OCI-LY7 (cell line): ENCODE data around the gene MTX2. TPM values are rescaled to one million over a fixed set of nuclear protein-coding genes. Genes with fewer than 3 reads are reported as not detected.
"Not testable (repeated sequence)": the region's sequence is repeated elsewhere in the genome, so short reads cannot be mapped to it uniquely, and the experiment has no call there.

Source experiments
- BruUV-seq: library from RNA; stranded (reverse); fragments of 400-500 nt; replicated peaks from 2 replicates; lab custom pipeline; 2021; lab: Mats Ljungman, UMichigan
- CTCF ChIA-PET: fragments of 300-600 bp; sonication (Branson Sonifier 250); formaldehyde crosslinking; loops from one replicate; lab custom pipeline; 2022; ENCODE audit warnings: antibody characterized with exemption; ENCODE audit not compliant: unreplicated experiment; lab: Charles Lee
- POLR2A ChIA-PET: fragments of 300-600 bp; sonication (Branson Sonifier 250); formaldehyde crosslinking; loops from one replicate; lab custom pipeline; 2022; ENCODE audit warnings: antibody characterized with exemption; lab: Charles Lee
- DNase-seq: peaks from one replicate; pipeline ENCODE4 v3.0.0-alpha.2; 2015; ENCODE audit warnings: low spot score
- H2AFZ ChIP-seq: fragments of 200-600 bp; sonication (generic), shearing (Covaris generic); 2 replicates; pipeline ENCODE4 v1.6.1; 2014; ENCODE audit warnings: mild to moderate bottlenecking, antibody characterized with exemption, low read length, moderate library complexity
- H3K27ac ChIP-seq: fragments of 200-600 bp; sonication (generic); 2 replicates; pipeline ENCODE4 v1.5.1; 2014; ENCODE audit warnings: mixed run types, low read depth, mild to moderate bottlenecking, moderate library complexity, low read length, inconsistent platforms; ENCODE audit not compliant: poor library complexity, severe bottlenecking
- H3K36me3 ChIP-seq: fragments of 200-600 bp; sonication (generic); 2 replicates; pipeline ENCODE4 v1.6.1; 2014; ENCODE audit warnings: mild to moderate bottlenecking, antibody characterized with exemption, low read length, moderate library complexity, mixed read lengths; ENCODE audit not compliant: insufficient read depth
- H3K4me1 ChIP-seq: fragments of 200-600 bp; sonication (generic); 2 replicates; pipeline ENCODE4 v1.5.1; 2014; ENCODE audit warnings: mild to moderate bottlenecking, low read length; ENCODE audit not compliant: insufficient read depth, poor library complexity, severe bottlenecking
- H3K4me2 ChIP-seq: fragments of 200-600 bp; sonication (generic); 2 replicates; pipeline ENCODE4 v1.6.1; 2014; ENCODE audit warnings: mild to moderate bottlenecking, low read length
- H3K4me3 ChIP-seq: fragments of 200-600 bp; sonication (generic); 2 replicates; pipeline ENCODE4 v1.5.1; 2014; ENCODE audit warnings: mild to moderate bottlenecking, low read depth, low read length; ENCODE audit not compliant: poor library complexity, severe bottlenecking
- H3K79me2 ChIP-seq: fragments of 200-600 bp; sonication (generic); 2 replicates; pipeline ENCODE4 v1.6.1; 2016; ENCODE audit warnings: low read depth, mild to moderate bottlenecking, low read length, moderate library complexity, mixed read lengths; ENCODE audit not compliant: insufficient read depth
- H3K9me2 ChIP-seq: fragments of 200-600 bp; sonication (generic); 2 replicates; pipeline ENCODE4 v1.6.1; 2016; ENCODE audit warnings: mild to moderate bottlenecking, low read length, mixed read lengths; ENCODE audit not compliant: insufficient read depth
- H3K9me3 ChIP-seq: fragments of 200-600 bp; sonication (generic); 2 replicates; pipeline ENCODE4 v1.6.1; 2014; ENCODE audit warnings: mild to moderate bottlenecking, mixed run types, low read length, mixed read lengths
- H4K20me1 ChIP-seq: fragments of 200-600 bp; sonication (generic); 2 replicates; pipeline ENCODE4 v1.6.1; 2014; ENCODE audit warnings: mild to moderate bottlenecking, antibody characterized with exemption, low read length, moderate library complexity, mixed read lengths; ENCODE audit not compliant: insufficient read depth
- EZH2phosphoT487 ChIP-seq: fragments of 200-600 bp; sonication (generic); IDR thresholded peaks from 2 replicates; pipeline ENCODE4 v1.6.1; 2018; ENCODE audit warnings: low read depth, borderline replicate concordance, mild to moderate bottlenecking, mixed run types, antibody characterized with exemption, low read length, moderate library complexity, mixed read lengths
- intact Hi-C: fragments of 100-400 bp; cut with micrococcal nuclease; formaldehyde crosslinking; loops from one replicate; pipeline ENCODE4 v1.10.0; 2022; ENCODE audit not compliant: unreplicated experiment
- total RNA-seq, 2 experiments: library from RNA; depleted of rRNA in 1 of 2; stranded (reverse); fragments of >200 nt in 1 of 2; shearing (Covaris generic) in 1 of 2; gene quantifications; 2 replicates each; pipeline ENCODE4 v1.2.3, GENCODE V29; 2014 to 2022
- TF ChIP-seq, protein P1 (sequence below): fragments of 200-600 bp; sonication (generic); conservative IDR thresholded peaks from 2 replicates; pipeline ENCODE4 v1.5.1; 2014; ENCODE audit warnings: mild to moderate bottlenecking, antibody characterized with exemption, low read length, moderate library complexity, mixed read lengths

Gene MTX2
- total RNA-seq, 2 experiments from 2014 or later: 31.9 to 71.3 TPM

DNA sequence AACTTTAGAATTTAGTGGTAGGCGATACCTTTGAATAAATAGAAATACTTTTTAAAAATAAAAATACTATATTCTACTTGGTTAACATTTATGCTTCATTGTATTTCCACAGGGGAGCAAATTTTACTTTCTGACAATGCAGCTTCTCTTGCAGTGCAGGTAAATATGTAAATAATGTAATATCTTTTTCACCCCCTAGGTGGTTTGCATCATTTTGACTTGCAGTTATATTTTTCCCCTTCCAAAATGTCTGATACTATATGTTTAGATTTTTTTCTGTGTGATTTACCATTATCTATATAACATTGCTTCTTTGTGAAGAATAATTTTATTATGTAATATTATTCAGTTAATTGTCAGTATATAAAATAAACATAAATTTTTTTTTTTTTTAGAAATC is 28.5 kb downstream of the MTX2 start:
- no peak overlapping the region for H3K27ac ChIP-seq
- no peaks in the 10 kb centered on the region for H3K4me1 ChIP-seq
- ChIA-PET CTCF (no interaction called here), POLR2A (interaction anchor here (0.5 kb wide), 1 partner anchor 31 kb away, joined by 3 read pairs; no protein-coding TSS in a partner anchor)
- 0 out of 2 replicates have a peak, but pooled peaks cover 8% of the 10 kb centered on the region for H4K20me1 ChIP-seq
- TF ChIP-seq EZH2phosphoT487: no peak
- TF ChIP-seq, protein P1, sequence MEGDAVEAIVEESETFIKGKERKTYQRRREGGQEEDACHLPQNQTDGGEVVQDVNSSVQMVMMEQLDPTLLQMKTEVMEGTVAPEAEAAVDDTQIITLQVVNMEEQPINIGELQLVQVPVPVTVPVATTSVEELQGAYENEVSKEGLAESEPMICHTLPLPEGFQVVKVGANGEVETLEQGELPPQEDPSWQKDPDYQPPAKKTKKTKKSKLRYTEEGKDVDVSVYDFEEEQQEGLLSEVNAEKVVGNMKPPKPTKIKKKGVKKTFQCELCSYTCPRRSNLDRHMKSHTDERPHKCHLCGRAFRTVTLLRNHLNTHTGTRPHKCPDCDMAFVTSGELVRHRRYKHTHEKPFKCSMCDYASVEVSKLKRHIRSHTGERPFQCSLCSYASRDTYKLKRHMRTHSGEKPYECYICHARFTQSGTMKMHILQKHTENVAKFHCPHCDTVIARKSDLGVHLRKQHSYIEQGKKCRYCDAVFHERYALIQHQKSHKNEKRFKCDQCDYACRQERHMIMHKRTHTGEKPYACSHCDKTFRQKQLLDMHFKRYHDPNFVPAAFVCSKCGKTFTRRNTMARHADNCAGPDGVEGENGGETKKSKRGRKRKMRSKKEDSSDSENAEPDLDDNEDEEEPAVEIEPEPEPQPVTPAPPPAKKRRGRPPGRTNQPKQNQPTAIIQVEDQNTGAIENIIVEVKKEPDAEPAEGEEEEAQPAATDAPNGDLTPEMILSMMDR: no peak
- peaks cover 12% of the 10 kb centered on the region; the same call in 1 of the 2 replicates for H3K36me3 ChIP-seq
- H3K9me3 ChIP-seq: no peaks in the 10 kb centered on the region
- no peak overlapping the region for H3K4me3 ChIP-seq
- no peak overlapping the region for H3K4me2 ChIP-seq
- BruUV-seq: no TSS peak
- intact Hi-C loops: no loop called here
- peaks cover 14% of the 10 kb centered on the region; the same call in 1 of the 2 replicates for H3K79me2 ChIP-seq
- no peaks in the 10 kb centered on the region for H3K9me2 ChIP-seq
- DNase-seq: no peak
- H2AFZ ChIP-seq: no peak overlapping the region

DNA sequence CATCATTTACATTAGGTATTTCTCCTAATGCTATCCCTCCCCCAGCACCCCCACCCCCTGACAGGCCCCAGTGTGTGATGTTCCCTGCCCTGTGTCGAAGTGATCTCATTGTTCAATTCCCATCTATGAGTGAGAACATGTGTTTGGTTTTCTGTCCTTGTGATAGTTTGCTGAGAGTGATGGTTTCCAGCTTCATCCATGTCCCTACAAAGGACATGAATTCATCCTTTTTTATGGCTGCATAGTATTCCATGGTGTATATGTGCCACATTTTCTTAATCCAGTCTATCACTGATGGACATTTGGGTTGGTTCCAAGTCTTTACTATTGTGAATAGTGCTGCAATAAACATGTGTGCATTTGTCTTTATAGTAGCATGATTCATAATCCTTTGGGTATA is 36.8 kb downstream of the MTX2 start:
- H3K27ac ChIP-seq, H3K79me2 ChIP-seq, CTCF ChIA-PET, H3K4me2 ChIP-seq, H2AFZ ChIP-seq, H3K4me3 ChIP-seq, BruUV-seq, DNase-seq, POLR2A ChIA-PET, H4K20me1 ChIP-seq, H3K4me1 ChIP-seq, intact Hi-C loops, H3K9me3 ChIP-seq, H3K9me2 ChIP-seq: not testable (repeated sequence)
- peaks cover 16% of the 10 kb centered on the region for H3K36me3 ChIP-seq

GRCh38 chr2:176317199-176317598 is 48.0 kb downstream of the MTX2 start:
- no TSS peak for BruUV-seq
- Histone ChIP-seq H3K4me2 (no peak overlapping the region), H3K79me2 (no peaks in the 10 kb centered on the region), H4K20me1 (no peaks in the 10 kb centered on the region), H2AFZ (no peak overlapping the region), H3K36me3 (peaks cover 5% of the 10 kb centered on the region), H3K4me1 (no peaks in the 10 kb centered on the region), H3K9me2 (no peaks in the 10 kb centered on the region), H3K9me3 (no peaks in the 10 kb centered on the region), H3K27ac (no peak overlapping the region), H3K4me3 (no peak overlapping the region)
- no peak for DNase-seq
- intact Hi-C loops: no loop called here
- ChIA-PET CTCF (no interaction called here), POLR2A (no interaction called here)
- TF ChIP-seq, protein P1: no peak
- TF ChIP-seq EZH2phosphoT487: no peak
